Measurements from ENCODE around the gene SRPRB. TPM values are rescaled to one million over a fixed set of nuclear protein-coding genes. Genes with fewer than 3 reads are reported as not detected.

The SRPRB gene
- total and polyA plus RNA-seq, 2 donors (not counting 3 experiments of a cell fraction or from before 2014, with no cell fraction given): 22.7 to 69.2 TPM

DNA sequence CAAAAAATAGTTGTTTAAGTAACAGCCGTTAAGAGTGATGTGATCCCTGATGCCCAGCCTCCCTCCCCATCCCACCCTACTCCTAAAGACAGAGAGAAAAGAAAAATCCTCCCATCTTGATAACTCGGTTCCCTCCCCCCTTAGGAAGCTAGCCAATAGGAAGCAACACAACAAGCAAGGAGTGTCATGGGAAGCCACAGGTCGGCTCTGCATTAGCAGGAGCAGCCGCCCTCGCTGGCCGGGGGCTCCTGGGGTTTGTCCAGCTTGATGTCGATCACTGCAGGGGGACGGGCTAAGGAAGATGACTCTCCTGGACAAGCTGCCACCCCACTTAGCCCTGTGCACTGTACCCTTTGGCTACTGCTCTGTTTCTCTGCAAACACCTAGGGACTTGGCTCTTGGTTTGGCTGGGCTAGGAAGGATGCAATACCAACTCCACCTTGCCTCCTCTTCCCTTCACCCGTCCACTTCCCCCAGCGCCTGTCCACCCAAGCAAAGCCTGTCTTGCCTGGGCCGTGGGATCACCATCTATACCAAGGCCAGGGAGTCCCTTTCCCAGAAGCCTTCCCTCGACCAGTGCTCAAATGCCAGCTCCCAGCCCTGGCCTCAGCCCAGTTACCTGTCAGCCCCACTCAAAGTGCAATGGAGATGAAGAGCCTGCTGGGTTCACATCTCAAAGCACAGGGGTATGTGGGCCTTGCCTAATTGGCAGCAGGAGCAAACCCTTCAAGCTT lies 23.1 kb downstream of the SRPRB start:
- Histone ChIP-seq H2AFZ (ENCODE audit: low read depth, low read length) (no peak overlapping the region), H3K27me3 (ENCODE audit: control insufficient read depth in 2 of 2, insufficient read depth in 2 of 2, low read length in 2 of 2) (no peaks in the 10 kb centered on the region), H4K20me1 (replicated peaks; ENCODE audit: control insufficient read depth, extremely low read depth, insufficient read depth, low read length) (no peaks in the 10 kb centered on the region), H3K79me2 (ENCODE audit: control insufficient read depth, insufficient read depth, low read length) (no peaks in the 10 kb centered on the region), H3K4me1 (ENCODE audit: control insufficient read depth, extremely low read depth, insufficient read depth, low read length) (no peaks in the 10 kb centered on the region), H3K4me3 (replicated peaks in 1 of 3; ENCODE audit: insufficient read depth in 1 of 3, low read depth in 1 of 3, low read length in 3 of 3) (no peak overlapping the region), H3K27ac (ENCODE audit: insufficient read depth, low read depth, low read length) (no peak overlapping the region), H3K9ac (replicated peaks; ENCODE audit: extremely low read depth, insufficient read depth, low read length) (no peak overlapping the region), H3K4me2 (ENCODE audit: insufficient read depth, low read length) (no peak overlapping the region), H3K9me1 (replicated peaks; ENCODE audit: control insufficient read depth, extremely low read depth, insufficient read depth, low read length) (no peaks in the 10 kb centered on the region), H3K36me3 (ENCODE audit: control insufficient read depth in 2 of 2, extremely low read depth in 1 of 2, insufficient read depth in 2 of 2, low read length in 2 of 2) (no peaks in the 10 kb centered on the region), H3K9me3 (replicated peaks; ENCODE audit: control insufficient read depth, insufficient read depth, low read length) (no peaks in the 10 kb centered on the region)
- ChIA-PET POLR2A (interaction anchor here (0.7 kb wide), 1 partner anchor 646 kb away, joined by 6 read pairs; no protein-coding TSS in a partner anchor), CTCF (interaction anchor here (0.6 to 1.5 kb wide), 2 partner anchors 383 to 532 kb away, joined by 3 to 5 read pairs; no protein-coding TSS in a partner anchor)
- no TSS peak for BruUV-seq (replicated peaks)
- dilution Hi-C loops (cut with MboI; ENCODE audit: extremely low pct_ligation_motif_present, low sequenced_read_pairs) (no loop called here), intact Hi-C loops (cut with micrococcal nuclease) (no loop called here)
- FAIRE-seq: no peak
- no peak for DNase-seq (ENCODE audit: low read depth, low spot score)
- TF ChIP-seq CTCF (IDR thresholded peaks at IDR 0.05; ENCODE audit: extremely low read depth in 1 of 2, insufficient read depth in 1 of 2, low read depth in 1 of 2, low read length in 2 of 2): no peak
- no peak for TF ChIP-seq POLR2A (IDR thresholded peaks at IDR 0.05; ENCODE audit: low read depth, low read length)
- no peak for TF ChIP-seq MYC (IDR thresholded peaks at IDR 0.05; ENCODE audit: low read depth, low read length)

DNA sequence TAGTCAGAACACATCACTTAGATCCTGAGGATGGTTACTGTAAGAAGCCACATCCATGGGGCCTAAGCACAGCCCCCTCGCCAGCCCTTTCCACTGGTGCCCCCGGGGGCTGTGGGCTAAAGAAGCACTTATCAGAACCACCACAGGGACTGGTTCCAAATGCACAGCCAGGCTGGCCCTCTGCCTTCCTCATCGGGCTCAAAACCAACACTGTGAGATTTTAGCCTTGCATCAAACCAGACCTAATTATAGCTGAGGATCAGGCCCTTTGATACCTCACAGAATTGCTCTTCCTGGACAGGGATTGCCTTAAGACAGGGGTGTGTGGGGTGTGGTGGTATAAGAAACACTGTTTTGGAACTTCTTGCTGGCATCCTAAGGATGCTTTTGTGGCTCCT lies 23.7 kb downstream of the SRPRB start:
- Histone ChIP-seq H3K9me1 (replicated peaks; ENCODE audit: control insufficient read depth, extremely low read depth, insufficient read depth, low read length) (no peaks in the 10 kb centered on the region), H2AFZ (ENCODE audit: low read depth, low read length) (no peak overlapping the region), H3K27me3 (ENCODE audit: control insufficient read depth in 2 of 2, insufficient read depth in 2 of 2, low read length in 2 of 2) (no peaks in the 10 kb centered on the region), H3K4me2 (ENCODE audit: insufficient read depth, low read length) (no peak overlapping the region), H3K36me3 (ENCODE audit: control insufficient read depth in 2 of 2, extremely low read depth in 1 of 2, insufficient read depth in 2 of 2, low read length in 2 of 2) (no peaks in the 10 kb centered on the region), H3K4me3 (replicated peaks in 1 of 3; ENCODE audit: insufficient read depth in 1 of 3, low read depth in 1 of 3, low read length in 3 of 3) (no peak overlapping the region), H4K20me1 (replicated peaks; ENCODE audit: control insufficient read depth, extremely low read depth, insufficient read depth, low read length) (no peaks in the 10 kb centered on the region), H3K9ac (replicated peaks; ENCODE audit: extremely low read depth, insufficient read depth, low read length) (no peak overlapping the region), H3K9me3 (replicated peaks; ENCODE audit: control insufficient read depth, insufficient read depth, low read length) (no peaks in the 10 kb centered on the region), H3K27ac (ENCODE audit: insufficient read depth, low read depth, low read length) (no peak overlapping the region), H3K4me1 (ENCODE audit: control insufficient read depth, extremely low read depth, insufficient read depth, low read length) (no peaks in the 10 kb centered on the region), H3K79me2 (ENCODE audit: control insufficient read depth, insufficient read depth, low read length) (no peaks in the 10 kb centered on the region)
- FAIRE-seq (no peak), DNase-seq (ENCODE audit: low read depth, low spot score) (no peak)
- ChIA-PET POLR2A (no interaction called here), CTCF (no interaction called here)
- dilution Hi-C loops (cut with MboI; ENCODE audit: extremely low pct_ligation_motif_present, low sequenced_read_pairs) (no loop called here), intact Hi-C loops (cut with micrococcal nuclease) (no loop called here)
- no peak for TF ChIP-seq FOS (IDR thresholded peaks at IDR 0.05; ENCODE audit: borderline replicate concordance, insufficient read depth, low read length)
- TF ChIP-seq JUN (IDR thresholded peaks at IDR 0.05; ENCODE audit: borderline replicate concordance, insufficient read depth, insufficient read length, low read depth): no peak
- no peak for TF ChIP-seq EZH2 (IDR thresholded peaks at IDR 0.05; ENCODE audit: borderline replicate concordance, low read depth, low read length, severe bottlenecking)
- no peak for TF ChIP-seq POLR2A (IDR thresholded peaks at IDR 0.05; ENCODE audit: low read depth, low read length)
- BruUV-seq (replicated peaks): no TSS peak
